Smooth muscle cell (in vitro differentiated cells): ENCODE data around the gene TAS2R46. TPM values are rescaled to one million over a fixed set of nuclear protein-coding genes. Genes with fewer than 3 reads are reported as not detected.

ENCODE experiments used
- DNase-seq: peaks from one replicate; lab custom pipeline; 2025; ENCODE audit not compliant: unreplicated experiment; lab: John Stamatoyannopoulos, UW
- H2AFZ ChIP-seq: fragments of 200-600 bp; sonication (generic); 2 replicates; pipeline ENCODE4 v1.6.0; 2016; ENCODE audit warnings: antibody characterized with exemption, low read depth, mild to moderate bottlenecking
- H3F3A ChIP-seq: fragments of 200-600 bp; sonication (generic); 2 replicates; pipeline ENCODE4 v1.6.0; 2017; ENCODE audit warnings: antibody characterized with exemption, low read depth
- H3K27ac ChIP-seq: fragments of 200-600 bp; sonication (generic); 2 replicates; pipeline ENCODE4 v1.5.1; 2016; ENCODE audit warnings: low read depth, mild to moderate bottlenecking
- H3K27me3 ChIP-seq: fragments of 200-600 bp; sonication (generic); 2 replicates; pipeline ENCODE4 v1.6.1; 2016; ENCODE audit warnings: low read depth, mild to moderate bottlenecking
- H3K36me3 ChIP-seq: fragments of 200-600 bp; sonication (generic); 2 replicates; pipeline ENCODE4 v1.5.1; 2016; ENCODE audit warnings: low read depth
- H3K4me1 ChIP-seq: fragments of 200-600 bp; sonication (generic); 2 replicates; pipeline ENCODE4 v1.5.1; 2016; ENCODE audit warnings: low read depth
- H3K4me2 ChIP-seq: fragments of 200-600 bp; sonication (generic); 2 replicates; pipeline ENCODE4 v1.6.0; 2016; ENCODE audit warnings: mild to moderate bottlenecking
- H3K4me3 ChIP-seq: fragments of 200-600 bp; sonication (generic); 2 replicates; pipeline ENCODE4 v1.5.1; 2016; ENCODE audit warnings: mild to moderate bottlenecking
- H3K79me2 ChIP-seq: fragments of 200-600 bp; sonication (generic); 2 replicates; pipeline ENCODE4 v1.6.0; 2016; ENCODE audit warnings: low read depth, mild to moderate bottlenecking
- H3K9ac ChIP-seq: fragments of 200-600 bp; sonication (generic); 2 replicates; pipeline ENCODE4 v1.6.0; 2016; ENCODE audit warnings: low read depth
- H3K9me3 ChIP-seq: fragments of 200-600 bp; sonication (generic); replicated peaks from 2 replicates; pipeline ENCODE4 v1.5.1; 2016; ENCODE audit warnings: low read depth
- H4K20me1 ChIP-seq: fragments of 200-600 bp; sonication (generic); 2 replicates; pipeline ENCODE4 v1.6.0; 2016; ENCODE audit warnings: low read depth
- CTCF ChIP-seq: fragments of 200-600 bp; sonication (generic); IDR thresholded peaks from 2 replicates; pipeline ENCODE4 v1.5.1; 2017; ENCODE audit warnings: borderline replicate concordance, mild to moderate bottlenecking, antibody characterized with exemption; ENCODE audit not compliant: insufficient read depth, poor library complexity, severe bottlenecking
- polyA plus RNA-seq: library from polyadenylated mRNA; unstranded; fragments of >200 nt; fragmentation: Nextera tagmentation; extraction: Ambion mirVana; gene quantifications from 2 replicates; pipeline ENCODE4 v1.2.1, GENCODE V29; 2016
- small RNA-seq: library from RNA; depleted of rRNA; stranded (forward); fragments of <200 nt; gene quantifications from one replicate; pipeline ENCODE3, GENCODE V24; 2014
- total RNA-seq: library from RNA; depleted of rRNA; stranded (reverse); fragments of >200 nt; gene quantifications from 2 replicates; pipeline ENCODE4 v1.2.3, GENCODE V29; 2014

TAS2R46 gene
- total and polyA plus RNA-seq, 2 experiments from 2014 or later: 3.6 TPM; not detected in 1

GRCh38 chr12:11014234-11014633 lies 47.9 kb downstream of the TAS2R46 start:
- Histone ChIP-seq H2AFZ (no peak overlapping the region), H3K27me3 (no peaks in the 10 kb centered on the region), H3K36me3 (no peaks in the 10 kb centered on the region), H3K9me3 (no peaks in the 10 kb centered on the region), H3K27ac (no peak overlapping the region), H3F3A (no peaks in the 10 kb centered on the region), H3K4me1 (no peaks in the 10 kb centered on the region), H3K4me2 (no peak overlapping the region), H3K79me2 (no peaks in the 10 kb centered on the region), H3K4me3 (no peak overlapping the region), H3K9ac (no peak overlapping the region), H4K20me1 (peaks cover 7% of the 10 kb centered on the region)
- no peak for DNase-seq
- no peak for TF ChIP-seq CTCF

Small RNA genes lying within 50 kb of the gene (small RNA-seq; reads per million reads assigned to genes)
- gene AC018630.1: not detected

Other genes starting within 250 kb of the TAS2R46 start
- gene TAS2R10, start 235.9 kb downstream of the TAS2R46 start, total RNA-seq: 3.2 and 8.4 TPM in 2 replicates
- 0.50 and 1.6 TPM in 2 replicates for gene TAS2R10, start 235.9 kb downstream of the TAS2R46 start, polyA plus RNA-seq
- gene PRR4, start 212.8 kb downstream of the TAS2R46 start, total RNA-seq: 6.7 and 65.0 TPM in 2 replicates
- 2.7 and 4.2 TPM in 2 replicates for gene PRR4, start 212.8 kb downstream of the TAS2R46 start, polyA plus RNA-seq
- gene PRH1, start 178.0 kb downstream of the TAS2R46 start, total RNA-seq: 12.0 and 14.7 TPM in 2 replicates
- 12.5 and 12.9 TPM in 2 replicates for gene PRH1, start 178.0 kb downstream of the TAS2R46 start, polyA plus RNA-seq
- gene TAS2R13, start 152.7 kb downstream of the TAS2R46 start, total RNA-seq: 1.8 and 2.7 TPM in 2 replicates
- not detected in 2 replicates for gene TAS2R13, start 152.7 kb downstream of the TAS2R46 start, polyA plus RNA-seq
- gene PRH2, start 133.1 kb downstream of the TAS2R46 start, total RNA-seq: not detected in 2 replicates
- 0.33 TPM in 1 of 2 replicates, not detected in the other for gene PRH2, start 133.1 kb downstream of the TAS2R46 start, polyA plus RNA-seq
- 5.8 and 7.1 TPM in 2 replicates for gene TAS2R14, start 123.0 kb downstream of the TAS2R46 start, total RNA-seq
- gene TAS2R14, start 123.0 kb downstream of the TAS2R46 start, polyA plus RNA-seq: 1.2 and 2.5 TPM in 2 replicates
- gene TAS2R50, start 75.4 kb downstream of the TAS2R46 start, total RNA-seq: 1.8 and 6.3 TPM in 2 replicates
- 0.78 TPM in 1 of 2 replicates, not detected in the other for gene TAS2R50, start 75.4 kb downstream of the TAS2R46 start, polyA plus RNA-seq
- gene TAS2R20, start 64.0 kb downstream of the TAS2R46 start, total RNA-seq: 1.4 and 5.6 TPM in 2 replicates
- not detected in 2 replicates for gene TAS2R20, start 64.0 kb downstream of the TAS2R46 start, polyA plus RNA-seq
- 2.3 and 3.8 TPM in 2 replicates for gene TAS2R19, start 39.7 kb downstream of the TAS2R46 start, total RNA-seq
- 0.24 and 0.26 TPM in 2 replicates for gene TAS2R19, start 39.7 kb downstream of the TAS2R46 start, polyA plus RNA-seq
- gene TAS2R31, start 30.9 kb downstream of the TAS2R46 start, total RNA-seq: 4.1 and 5.7 TPM in 2 replicates
- not detected in 2 replicates for gene TAS2R31, start 30.9 kb downstream of the TAS2R46 start, polyA plus RNA-seq
- 0.45 TPM in 1 of 2 replicates, not detected in the other for gene TAS2R43, start 30.0 kb upstream of the TAS2R46 start, total RNA-seq
- gene TAS2R43, start 30.0 kb upstream of the TAS2R46 start, polyA plus RNA-seq: 0.35 TPM in 1 of 2 replicates, not detected in the other
- gene TAS2R30, start 72.3 kb upstream of the TAS2R46 start, total RNA-seq: 2.2 and 3.9 TPM in 2 replicates
- gene TAS2R30, start 72.3 kb upstream of the TAS2R46 start, polyA plus RNA-seq: not detected in 2 replicates
- 9.5 and 10.7 TPM in 2 replicates for gene SMIM10L1, start 108.9 kb upstream of the TAS2R46 start, total RNA-seq
- 9.4 and 11.1 TPM in 2 replicates for gene SMIM10L1, start 108.9 kb upstream of the TAS2R46 start, polyA plus RNA-seq
- gene TAS2R42, start 124.6 kb upstream of the TAS2R46 start, total RNA-seq: not detected in 2 replicates
- gene TAS2R42, start 124.6 kb upstream of the TAS2R46 start, polyA plus RNA-seq: not detected in 2 replicates
- gene PRB3, start 207.4 kb upstream of the TAS2R46 start, total RNA-seq: not detected in 2 replicates
- gene PRB3, start 207.4 kb upstream of the TAS2R46 start, polyA plus RNA-seq: 0.19 and 0.43 TPM in 2 replicates
- not detected in 2 replicates for gene PRB4, start 248.1 kb upstream of the TAS2R46 start, total RNA-seq
- gene PRB4, start 248.1 kb upstream of the TAS2R46 start, polyA plus RNA-seq: not detected in 2 replicates